SK-N-SH treated with all-trans-retinoic acid at 6 μM for 48 hours (cell line): ENCODE results near the gene TMEFF2.
A peak's percentile ranks its signal among the peaks of the same experiment; 100 is the strongest.

Experiments
- ATAC-seq: fragments of 200-7000 bp; cut with Tn5 transposase; 3 replicates; pipeline ENCODE4 v1.9.1; 2020; ENCODE audit warnings: mild to moderate bottlenecking, moderate library complexity
- ARNTL ChIP-seq: fragments of 450-650 bp; formaldehyde crosslinking; IDR thresholded peaks from 2 replicates; pipeline ENCODE4 v1.5.0; 2020; ENCODE audit warnings: low read depth, mild to moderate bottlenecking, moderate library complexity, borderline replicate concordance
- BACH2 ChIP-seq: fragments of 250-450 bp; sonication (Bioruptor Pico); IDR thresholded peaks from 2 replicates; pipeline ENCODE4 v1.9.0; 2021; ENCODE audit warnings: mild to moderate bottlenecking, borderline replicate concordance
- CSDC2 ChIP-seq: fragments of 250-450 bp; sonication (Bioruptor Pico); IDR thresholded peaks from 2 replicates; pipeline ENCODE4 v1.5.0; 2020; ENCODE audit warnings: mild to moderate bottlenecking, moderate library complexity
- GLIS3 ChIP-seq: fragments of 250-450 bp; sonication (Bioruptor Pico); IDR thresholded peaks from 2 replicates; pipeline ENCODE4 v1.5.0; 2020; ENCODE audit warnings: mild to moderate bottlenecking, moderate library complexity
- ISL1 ChIP-seq: fragments of 250-450 bp; sonication (Bioruptor Pico); IDR thresholded peaks from 2 replicates; pipeline ENCODE4 v2.1.2; 2022; ENCODE audit warnings: mild to moderate bottlenecking, moderate library complexity
- OSR1 ChIP-seq: fragments of 250-450 bp; sonication (Bioruptor Pico); IDR thresholded peaks from 2 replicates; pipeline ENCODE4 v1.8.0; 2022; ENCODE audit warnings: moderate library complexity, mild to moderate bottlenecking, inconsistent platforms
- PPARA ChIP-seq: fragments of 250-450 bp; sonication (Bioruptor Pico); IDR thresholded peaks from 2 replicates; pipeline ENCODE4 v1.5.0; 2020; ENCODE audit warnings: mild to moderate bottlenecking, borderline replicate concordance
- RARB ChIP-seq: fragments of 250-450 bp; sonication (Bioruptor Pico); IDR thresholded peaks from 2 replicates; pipeline ENCODE4 v1.8.0; 2021; ENCODE audit warnings: mild to moderate bottlenecking, moderate library complexity
- SNAI2 ChIP-seq: fragments of 250-450 bp; sonication (Bioruptor Pico); IDR thresholded peaks from 2 replicates; pipeline ENCODE4 v1.5.0; 2020; ENCODE audit warnings: mild to moderate bottlenecking, moderate library complexity
- TCF4 ChIP-seq: fragments of 250-450 bp; sonication (Bioruptor Pico); IDR thresholded peaks from 2 replicates; pipeline ENCODE4 v1.8.0; 2021; ENCODE audit warnings: mild to moderate bottlenecking, moderate library complexity, borderline replicate concordance
- TOX ChIP-seq: fragments of 250-450 bp; sonication (Bioruptor Pico); IDR thresholded peaks from 2 replicates; pipeline ENCODE4 v1.8.0; 2021; ENCODE audit warnings: mild to moderate bottlenecking, moderate library complexity, borderline replicate concordance
- ZFP3 ChIP-seq: fragments of 250-450 bp; sonication (Bioruptor Pico); IDR thresholded peaks from 2 replicates; pipeline ENCODE4 v1.5.0; 2020; ENCODE audit warnings: mild to moderate bottlenecking, moderate library complexity
- ZFP30 ChIP-seq: fragments of 450-650 bp; formaldehyde crosslinking; IDR thresholded peaks from 2 replicates; pipeline ENCODE4 v1.5.0; 2022; ENCODE audit warnings: mild to moderate bottlenecking, moderate library complexity
- ZNF565 ChIP-seq: fragments of 450-650 bp; formaldehyde crosslinking; conservative IDR thresholded peaks from 2 replicates; pipeline ENCODE4 v1.5.0; 2020; ENCODE audit warnings: low read depth, mild to moderate bottlenecking, moderate library complexity
- ZNF70 ChIP-seq: fragments of 450-650 bp; formaldehyde crosslinking; IDR thresholded peaks from 2 replicates; pipeline ENCODE4 v1.5.0; 2020; ENCODE audit warnings: mild to moderate bottlenecking, moderate library complexity
- ZNF8 ChIP-seq: fragments of 450-650 bp; formaldehyde crosslinking; IDR thresholded peaks from 2 replicates; pipeline ENCODE4 v1.5.0; 2020; ENCODE audit warnings: mild to moderate bottlenecking, moderate library complexity
- TF ChIP-seq, protein P1 (sequence below): fragments of 250-450 bp; sonication (Bioruptor Pico); IDR thresholded peaks from 2 replicates; pipeline ENCODE4 v1.5.1; 2021; ENCODE audit warnings: mild to moderate bottlenecking, moderate library complexity
- TF ChIP-seq, protein P2 (sequence below): fragments of 250-450 bp; sonication (Bioruptor Pico); IDR thresholded peaks from 2 replicates; pipeline ENCODE4 v1.5.0; 2020; ENCODE audit warnings: mild to moderate bottlenecking, moderate library complexity
- TF ChIP-seq, protein P3 (sequence below): fragments of 250-450 bp; sonication (Bioruptor Pico); IDR thresholded peaks from 2 replicates; pipeline ENCODE4 v1.8.0; 2020; ENCODE audit warnings: mild to moderate bottlenecking, moderate library complexity, borderline replicate concordance
- TF ChIP-seq, protein P4 (sequence below): fragments of 250-450 bp; sonication (Bioruptor Pico); IDR thresholded peaks from 2 replicates; pipeline ENCODE4 v1.8.0; 2021; ENCODE audit warnings: low read depth, mild to moderate bottlenecking, moderate library complexity, borderline replicate concordance
- TF ChIP-seq, protein P5 (sequence below): fragments of 250-450 bp; sonication (Bioruptor Pico); IDR thresholded peaks from 2 replicates; pipeline ENCODE4 v1.5.1; 2020; ENCODE audit warnings: low read depth, mild to moderate bottlenecking, moderate library complexity

Gene TMEFF2

DNA sequence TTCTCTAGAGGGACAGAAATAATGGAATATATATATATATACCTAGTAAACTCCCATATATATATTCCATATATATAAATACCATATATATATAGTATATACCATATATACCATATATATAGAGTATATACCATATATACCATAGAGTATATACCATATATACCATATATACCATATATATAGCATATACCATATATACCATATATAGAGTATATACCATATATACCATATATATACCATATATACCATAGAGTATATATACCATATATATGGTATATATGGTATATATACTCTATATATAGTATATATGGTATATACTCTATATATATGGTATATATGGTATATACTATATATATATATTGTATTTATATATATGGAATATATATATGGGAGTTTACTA lies 285.9 kb downstream of the TMEFF2 start:
- TF ChIP-seq RARB (no peak), ZNF565 (CRISPR knock-in tag) (no peak), ZFP30 (CRISPR knock-in tag) (no peak), ZNF70 (CRISPR knock-in tag) (no peak), ARNTL (CRISPR knock-in tag) (no peak), ZNF8 (CRISPR knock-in tag) (no peak), ZFP3 (CRISPR knock-in tag) (no peak), BACH2 (CRISPR knock-in tag) (no peak)
- TF ChIP-seq, protein P1, sequence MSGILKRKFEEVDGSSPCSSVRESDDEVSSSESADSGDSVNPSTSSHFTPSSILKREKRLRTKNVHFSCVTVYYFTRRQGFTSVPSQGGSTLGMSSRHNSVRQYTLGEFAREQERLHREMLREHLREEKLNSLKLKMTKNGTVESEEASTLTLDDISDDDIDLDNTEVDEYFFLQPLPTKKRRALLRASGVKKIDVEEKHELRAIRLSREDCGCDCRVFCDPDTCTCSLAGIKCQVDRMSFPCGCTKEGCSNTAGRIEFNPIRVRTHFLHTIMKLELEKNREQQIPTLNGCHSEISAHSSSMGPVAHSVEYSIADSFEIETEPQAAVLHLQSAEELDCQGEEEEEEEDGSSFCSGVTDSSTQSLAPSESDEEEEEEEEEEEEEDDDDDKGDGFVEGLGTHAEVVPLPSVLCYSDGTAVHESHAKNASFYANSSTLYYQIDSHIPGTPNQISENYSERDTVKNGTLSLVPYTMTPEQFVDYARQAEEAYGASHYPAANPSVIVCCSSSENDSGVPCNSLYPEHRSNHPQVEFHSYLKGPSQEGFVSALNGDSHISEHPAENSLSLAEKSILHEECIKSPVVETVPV, result no peak
- TF ChIP-seq, protein P2, sequence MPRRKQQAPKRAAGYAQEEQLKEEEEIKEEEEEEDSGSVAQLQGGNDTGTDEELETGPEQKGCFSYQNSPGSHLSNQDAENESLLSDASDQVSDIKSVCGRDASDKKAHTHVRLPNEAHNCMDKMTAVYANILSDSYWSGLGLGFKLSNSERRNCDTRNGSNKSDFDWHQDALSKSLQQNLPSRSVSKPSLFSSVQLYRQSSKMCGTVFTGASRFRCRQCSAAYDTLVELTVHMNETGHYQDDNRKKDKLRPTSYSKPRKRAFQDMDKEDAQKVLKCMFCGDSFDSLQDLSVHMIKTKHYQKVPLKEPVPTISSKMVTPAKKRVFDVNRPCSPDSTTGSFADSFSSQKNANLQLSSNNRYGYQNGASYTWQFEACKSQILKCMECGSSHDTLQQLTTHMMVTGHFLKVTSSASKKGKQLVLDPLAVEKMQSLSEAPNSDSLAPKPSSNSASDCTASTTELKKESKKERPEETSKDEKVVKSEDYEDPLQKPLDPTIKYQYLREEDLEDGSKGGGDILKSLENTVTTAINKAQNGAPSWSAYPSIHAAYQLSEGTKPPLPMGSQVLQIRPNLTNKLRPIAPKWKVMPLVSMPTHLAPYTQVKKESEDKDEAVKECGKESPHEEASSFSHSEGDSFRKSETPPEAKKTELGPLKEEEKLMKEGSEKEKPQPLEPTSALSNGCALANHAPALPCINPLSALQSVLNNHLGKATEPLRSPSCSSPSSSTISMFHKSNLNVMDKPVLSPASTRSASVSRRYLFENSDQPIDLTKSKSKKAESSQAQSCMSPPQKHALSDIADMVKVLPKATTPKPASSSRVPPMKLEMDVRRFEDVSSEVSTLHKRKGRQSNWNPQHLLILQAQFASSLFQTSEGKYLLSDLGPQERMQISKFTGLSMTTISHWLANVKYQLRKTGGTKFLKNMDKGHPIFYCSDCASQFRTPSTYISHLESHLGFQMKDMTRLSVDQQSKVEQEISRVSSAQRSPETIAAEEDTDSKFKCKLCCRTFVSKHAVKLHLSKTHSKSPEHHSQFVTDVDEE (CRISPR knock-in tag), result no peak
- TF ChIP-seq, protein P3, sequence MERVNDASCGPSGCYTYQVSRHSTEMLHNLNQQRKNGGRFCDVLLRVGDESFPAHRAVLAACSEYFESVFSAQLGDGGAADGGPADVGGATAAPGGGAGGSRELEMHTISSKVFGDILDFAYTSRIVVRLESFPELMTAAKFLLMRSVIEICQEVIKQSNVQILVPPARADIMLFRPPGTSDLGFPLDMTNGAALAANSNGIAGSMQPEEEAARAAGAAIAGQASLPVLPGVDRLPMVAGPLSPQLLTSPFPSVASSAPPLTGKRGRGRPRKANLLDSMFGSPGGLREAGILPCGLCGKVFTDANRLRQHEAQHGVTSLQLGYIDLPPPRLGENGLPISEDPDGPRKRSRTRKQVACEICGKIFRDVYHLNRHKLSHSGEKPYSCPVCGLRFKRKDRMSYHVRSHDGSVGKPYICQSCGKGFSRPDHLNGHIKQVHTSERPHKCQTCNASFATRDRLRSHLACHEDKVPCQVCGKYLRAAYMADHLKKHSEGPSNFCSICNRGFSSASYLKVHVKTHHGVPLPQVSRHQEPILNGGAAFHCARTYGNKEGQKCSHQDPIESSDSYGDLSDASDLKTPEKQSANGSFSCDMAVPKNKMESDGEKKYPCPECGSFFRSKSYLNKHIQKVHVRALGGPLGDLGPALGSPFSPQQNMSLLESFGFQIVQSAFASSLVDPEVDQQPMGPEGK (CRISPR knock-in tag), result no peak
- ATAC-seq, result no peak

DNA sequence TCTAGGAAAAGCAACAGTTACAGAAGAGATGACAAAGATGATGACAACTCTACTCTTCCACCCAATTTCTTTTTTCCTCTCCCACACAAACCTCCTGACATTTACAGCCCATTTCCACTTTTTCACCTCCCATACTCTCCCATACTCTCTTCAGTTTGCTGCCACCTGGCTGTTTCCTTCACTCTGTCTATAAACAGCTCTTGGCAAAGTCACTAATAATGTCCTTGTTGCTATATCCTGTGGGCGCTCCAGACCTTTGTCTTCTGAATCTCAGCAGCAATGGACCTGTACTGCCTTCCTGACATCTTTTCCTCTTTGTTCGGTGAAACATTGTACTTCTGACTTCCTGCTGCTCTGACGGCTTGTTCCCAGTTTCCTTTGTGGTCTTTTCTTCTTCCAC lies 287.2 kb downstream of the TMEFF2 start:
- no peak for TF ChIP-seq OSR1
- TF ChIP-seq CSDC2, result no peak
- TF ChIP-seq, protein P3 (CRISPR knock-in tag), result no peak
- TF ChIP-seq, protein P2 (CRISPR knock-in tag), result no peak
- TF ChIP-seq ZFP3 (CRISPR knock-in tag), result no peak
- no peak for TF ChIP-seq RARB
- TF ChIP-seq ZNF8 (CRISPR knock-in tag), result no peak
- TF ChIP-seq TOX, result no peak
- TF ChIP-seq, protein P4, sequence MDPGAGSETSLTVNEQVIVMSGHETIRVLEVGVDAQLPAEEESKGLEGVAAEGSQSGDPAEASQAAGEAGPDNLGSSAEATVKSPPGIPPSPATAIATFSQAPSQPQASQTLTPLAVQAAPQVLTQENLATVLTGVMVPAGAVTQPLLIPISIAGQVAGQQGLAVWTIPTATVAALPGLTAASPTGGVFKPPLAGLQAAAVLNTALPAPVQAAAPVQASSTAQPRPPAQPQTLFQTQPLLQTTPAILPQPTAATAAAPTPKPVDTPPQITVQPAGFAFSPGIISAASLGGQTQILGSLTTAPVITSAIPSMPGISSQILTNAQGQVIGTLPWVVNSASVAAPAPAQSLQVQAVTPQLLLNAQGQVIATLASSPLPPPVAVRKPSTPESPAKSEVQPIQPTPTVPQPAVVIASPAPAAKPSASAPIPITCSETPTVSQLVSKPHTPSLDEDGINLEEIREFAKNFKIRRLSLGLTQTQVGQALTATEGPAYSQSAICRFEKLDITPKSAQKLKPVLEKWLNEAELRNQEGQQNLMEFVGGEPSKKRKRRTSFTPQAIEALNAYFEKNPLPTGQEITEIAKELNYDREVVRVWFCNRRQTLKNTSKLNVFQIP (CRISPR knock-in tag), result no peak
- no peak for TF ChIP-seq PPARA (CRISPR knock-in tag)
- TF ChIP-seq, protein P1, result no peak
- no peak for TF ChIP-seq GLIS3 (CRISPR knock-in tag)
- TF ChIP-seq ZFP30 (CRISPR knock-in tag), result no peak
- TF ChIP-seq ZNF565 (CRISPR knock-in tag), result no peak
- TF ChIP-seq SNAI2 (CRISPR knock-in tag), result no peak
- TF ChIP-seq, protein P5, sequence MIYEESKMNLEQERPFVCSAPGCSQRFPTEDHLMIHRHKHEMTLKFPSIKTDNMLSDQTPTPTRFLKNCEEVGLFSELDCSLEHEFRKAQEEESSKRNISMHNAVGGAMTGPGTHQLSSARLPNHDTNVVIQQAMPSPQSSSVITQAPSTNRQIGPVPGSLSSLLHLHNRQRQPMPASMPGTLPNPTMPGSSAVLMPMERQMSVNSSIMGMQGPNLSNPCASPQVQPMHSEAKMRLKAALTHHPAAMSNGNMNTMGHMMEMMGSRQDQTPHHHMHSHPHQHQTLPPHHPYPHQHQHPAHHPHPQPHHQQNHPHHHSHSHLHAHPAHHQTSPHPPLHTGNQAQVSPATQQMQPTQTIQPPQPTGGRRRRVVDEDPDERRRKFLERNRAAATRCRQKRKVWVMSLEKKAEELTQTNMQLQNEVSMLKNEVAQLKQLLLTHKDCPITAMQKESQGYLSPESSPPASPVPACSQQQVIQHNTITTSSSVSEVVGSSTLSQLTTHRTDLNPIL, result no peak
- TF ChIP-seq ZNF70 (CRISPR knock-in tag), result no peak
- no peak for TF ChIP-seq ISL1
- TF ChIP-seq BACH2 (CRISPR knock-in tag), result no peak
- TF ChIP-seq TCF4 (CRISPR knock-in tag), result no peak
- ATAC-seq, result peak; percentile 53; the same call in 2 of the 3 replicates
